NB4 (cell line): ENCODE measurements around the gene TSPAN8.

Experiments
- DNase-seq: peaks from one replicate; pipeline ENCODE4 v3.0.0; 2010; ENCODE audit warnings: low read depth
- H3K4me3 ChIP-seq: one replicate; pipeline ENCODE4 v1.5.1; 2011; ENCODE audit warnings: mild to moderate bottlenecking, low read depth, low read length, moderate library complexity
- MYC ChIP-seq: IDR thresholded peaks from 2 replicates; pipeline ENCODE4 v1.6.1; 2011; ENCODE audit warnings: low read depth, low read length
- POLR2A ChIP-seq: IDR thresholded peaks from 2 replicates; pipeline ENCODE4 v1.6.1; 2011; ENCODE audit warnings: mild to moderate bottlenecking; ENCODE audit not compliant: insufficient read length; ENCODE audit errors: extremely low read depth
- TF ChIP-seq, protein P1 (sequence below): IDR thresholded peaks from one replicate; pipeline ENCODE4 v1.5.1; 2012; ENCODE audit warnings: low read depth, low read length
- TF ChIP-seq, protein P2 (sequence below): IDR thresholded peaks from 2 replicates; pipeline ENCODE4 v1.6.1; 2011; ENCODE audit warnings: low read depth, low read length

The TSPAN8 gene

DNA sequence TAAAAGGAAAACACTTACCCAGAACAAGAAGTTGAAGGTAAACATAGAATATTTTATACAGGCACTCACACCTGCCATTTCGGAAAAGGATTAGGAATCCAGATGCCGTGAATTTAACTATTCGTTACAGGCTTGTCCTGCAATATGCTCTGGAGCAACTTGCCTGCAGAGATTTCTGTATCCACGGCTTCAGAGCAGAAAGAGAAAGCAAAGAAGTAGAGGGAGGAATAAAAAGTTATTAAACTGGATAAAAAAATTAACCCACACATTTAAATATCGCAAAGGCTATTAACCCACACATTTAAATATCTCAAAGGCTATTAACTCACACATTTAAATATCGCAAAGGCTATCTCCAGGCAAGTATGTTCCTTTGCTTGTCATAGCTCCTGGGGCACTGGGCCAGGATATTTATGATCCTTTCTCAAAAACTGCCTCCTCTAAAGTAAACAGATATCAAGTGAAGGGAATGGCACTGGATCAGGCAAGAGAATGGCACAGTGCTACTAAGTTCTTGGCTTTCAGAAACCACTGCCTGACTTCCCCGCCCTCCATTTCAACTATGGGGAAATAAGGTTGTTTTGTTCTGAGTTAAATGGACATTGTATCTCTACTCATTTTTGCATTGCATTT lies at the start of gene TSPAN8:
Gene TSPAN8 (minus strand): TSS at position 399 of the 633 bp plus-strand sequence. CDS start 321 bp downstream, at position 78.
- DNase-seq, result no peak
- TF ChIP-seq POLR2A, result no peak
- no peak for TF ChIP-seq MYC
- TF ChIP-seq, protein P1, sequence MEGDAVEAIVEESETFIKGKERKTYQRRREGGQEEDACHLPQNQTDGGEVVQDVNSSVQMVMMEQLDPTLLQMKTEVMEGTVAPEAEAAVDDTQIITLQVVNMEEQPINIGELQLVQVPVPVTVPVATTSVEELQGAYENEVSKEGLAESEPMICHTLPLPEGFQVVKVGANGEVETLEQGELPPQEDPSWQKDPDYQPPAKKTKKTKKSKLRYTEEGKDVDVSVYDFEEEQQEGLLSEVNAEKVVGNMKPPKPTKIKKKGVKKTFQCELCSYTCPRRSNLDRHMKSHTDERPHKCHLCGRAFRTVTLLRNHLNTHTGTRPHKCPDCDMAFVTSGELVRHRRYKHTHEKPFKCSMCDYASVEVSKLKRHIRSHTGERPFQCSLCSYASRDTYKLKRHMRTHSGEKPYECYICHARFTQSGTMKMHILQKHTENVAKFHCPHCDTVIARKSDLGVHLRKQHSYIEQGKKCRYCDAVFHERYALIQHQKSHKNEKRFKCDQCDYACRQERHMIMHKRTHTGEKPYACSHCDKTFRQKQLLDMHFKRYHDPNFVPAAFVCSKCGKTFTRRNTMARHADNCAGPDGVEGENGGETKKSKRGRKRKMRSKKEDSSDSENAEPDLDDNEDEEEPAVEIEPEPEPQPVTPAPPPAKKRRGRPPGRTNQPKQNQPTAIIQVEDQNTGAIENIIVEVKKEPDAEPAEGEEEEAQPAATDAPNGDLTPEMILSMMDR, result no peak
- TF ChIP-seq, protein P2, sequence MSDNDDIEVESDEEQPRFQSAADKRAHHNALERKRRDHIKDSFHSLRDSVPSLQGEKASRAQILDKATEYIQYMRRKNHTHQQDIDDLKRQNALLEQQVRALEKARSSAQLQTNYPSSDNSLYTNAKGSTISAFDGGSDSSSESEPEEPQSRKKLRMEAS, result no peak
- no peak within 1 kb of the TSS for H3K4me3 ChIP-seq

DNA sequence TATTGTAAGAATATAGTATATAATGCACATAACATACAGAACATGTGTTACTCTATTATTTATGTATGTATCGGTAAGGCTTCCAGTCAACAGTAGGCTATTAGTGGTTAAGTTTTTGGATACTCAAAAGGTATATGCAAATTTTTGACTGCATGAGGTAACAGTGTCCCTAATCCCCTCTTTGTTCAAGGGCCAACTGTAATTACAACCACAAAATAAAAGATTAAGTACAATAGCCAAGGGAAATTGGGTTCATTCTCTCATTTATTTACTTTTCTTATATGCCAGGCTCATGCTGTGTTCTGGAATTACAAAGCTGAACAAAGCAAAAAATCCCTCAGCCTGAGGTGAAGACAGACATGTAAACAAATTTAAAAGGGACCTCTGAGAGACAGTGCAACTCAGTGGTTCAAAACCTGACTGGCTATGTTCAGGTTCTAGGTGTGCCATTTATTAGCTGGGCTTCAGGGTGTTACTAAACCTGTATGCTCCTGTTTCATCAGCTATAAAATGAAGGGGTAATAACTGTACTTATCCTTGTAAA lies 43.4 kb upstream of the TSPAN8 start:
- no peak for TF ChIP-seq MYC
- TF ChIP-seq, protein P1, result no peak
- TF ChIP-seq, protein P2, result no peak
- TF ChIP-seq POLR2A, result no peak
- H3K4me3 ChIP-seq, result no peak overlapping the region
- DNase-seq, result no peak

DNA sequence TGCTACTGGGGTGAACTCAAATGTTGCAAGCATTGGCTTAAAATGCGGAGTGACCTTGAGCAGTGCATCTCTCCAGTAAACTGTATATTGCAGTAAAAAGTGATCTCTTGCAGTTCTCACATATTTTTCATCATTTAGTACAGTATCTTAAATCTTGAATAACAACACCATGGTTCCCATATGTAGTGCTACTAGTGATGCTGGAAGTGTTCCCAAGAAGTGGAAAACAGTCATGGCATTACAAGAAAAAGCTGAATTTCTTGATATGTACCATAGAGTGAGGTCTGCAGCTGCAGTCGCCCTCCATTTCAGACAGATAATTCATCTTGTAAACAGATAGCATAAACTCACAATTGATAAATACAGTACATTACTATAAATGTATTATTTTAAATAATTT lies 42.9 kb upstream of the TSPAN8 start:
- no peak for DNase-seq
- H3K4me3 ChIP-seq, result no peak overlapping the region
- TF ChIP-seq MYC (no peak), POLR2A (no peak)
- TF ChIP-seq, protein P2, result no peak
- TF ChIP-seq, protein P1, result no peak

DNA sequence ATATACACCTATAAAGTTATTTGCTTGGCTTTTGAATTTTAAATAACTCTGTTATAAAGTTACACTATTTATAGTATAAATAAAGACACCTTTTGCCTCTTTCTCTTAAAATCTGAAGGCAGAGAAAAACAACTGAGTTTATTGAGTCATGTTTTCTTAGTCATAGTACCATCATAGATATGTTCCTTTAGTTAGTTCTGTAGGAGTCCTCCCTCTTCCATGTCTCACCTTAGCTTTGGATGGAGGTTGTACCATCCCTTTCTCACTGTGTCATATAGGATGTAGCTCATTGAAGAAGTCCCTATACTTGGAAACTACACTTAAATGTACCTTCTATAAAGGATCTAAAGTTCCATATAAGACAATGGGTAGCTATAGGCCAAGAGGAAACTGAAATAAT lies 39.7 kb upstream of the TSPAN8 start:
- TF ChIP-seq, protein P2, result no peak
- TF ChIP-seq, protein P1, result no peak
- DNase-seq, result no peak
- no peak overlapping the region for H3K4me3 ChIP-seq

DNA sequence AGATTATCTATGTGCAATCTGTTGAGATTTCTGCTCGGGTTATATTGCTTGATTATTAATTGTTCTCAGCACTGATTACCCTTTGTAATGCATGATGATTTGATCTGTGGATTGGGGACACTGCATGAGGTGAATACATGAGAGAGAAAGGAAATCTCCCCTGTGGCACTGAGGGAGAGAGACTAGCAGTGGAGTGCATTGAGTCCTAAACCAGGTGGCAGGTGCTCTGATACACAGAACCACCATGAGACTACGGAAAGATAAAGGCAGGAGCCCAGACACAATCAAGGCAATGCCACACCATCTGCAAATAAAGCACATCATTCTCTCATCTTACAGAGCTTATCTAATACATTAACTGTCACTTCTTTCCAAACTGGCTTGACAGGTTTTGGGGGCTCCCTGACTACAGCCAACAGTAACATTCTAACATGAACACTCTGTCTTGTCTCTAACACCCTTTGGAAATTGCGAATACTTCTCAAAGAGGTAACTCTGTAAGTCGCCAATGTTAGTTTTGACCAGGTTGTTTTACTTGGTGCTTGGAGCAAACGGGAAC lies 37.6 kb upstream of the TSPAN8 start:
- no peak for TF ChIP-seq MYC
- TF ChIP-seq, protein P1, result no peak
- TF ChIP-seq, protein P2, result no peak
- TF ChIP-seq POLR2A, result no peak
- no peak overlapping the region for H3K4me3 ChIP-seq

More for the DNA sequence above, 37.6 kb upstream of the TSPAN8 start:
- no peak for DNase-seq
